HTERT RPE-1 (cell line): ENCODE results near the gene SHISAL1.

Source experiments
- in situ Hi-C: fragments of 300-500 bp; cut with MboI; formaldehyde crosslinking; loops from 4 replicates; pipeline ENCODE4 v1.14.3; 2020; ENCODE audit warnings: low sequenced_read_pairs

Gene SHISAL1

DNA sequence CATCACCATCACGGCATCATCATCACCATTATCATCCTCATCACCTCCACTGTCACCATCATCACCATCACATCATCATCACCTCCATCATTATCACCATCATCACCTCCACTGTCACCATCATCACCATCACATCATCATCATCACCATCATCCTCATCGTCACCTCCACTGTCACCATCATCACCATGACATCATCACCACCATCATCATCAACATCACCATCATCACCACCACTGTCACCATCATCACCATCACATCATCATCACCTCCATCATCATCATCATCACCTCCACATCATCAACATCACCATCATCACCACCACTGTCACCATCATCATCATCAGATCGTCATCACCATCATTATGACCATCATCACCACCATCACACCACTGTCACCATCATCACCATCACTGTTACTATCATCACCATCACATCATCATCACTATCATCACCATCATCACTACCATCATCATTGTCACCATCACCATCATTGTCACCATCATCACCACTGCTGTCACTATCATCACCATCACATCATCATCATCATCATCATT, 99.2 kb downstream of the SHISAL1 start:
- in situ Hi-C loops: no loop called here

DNA sequence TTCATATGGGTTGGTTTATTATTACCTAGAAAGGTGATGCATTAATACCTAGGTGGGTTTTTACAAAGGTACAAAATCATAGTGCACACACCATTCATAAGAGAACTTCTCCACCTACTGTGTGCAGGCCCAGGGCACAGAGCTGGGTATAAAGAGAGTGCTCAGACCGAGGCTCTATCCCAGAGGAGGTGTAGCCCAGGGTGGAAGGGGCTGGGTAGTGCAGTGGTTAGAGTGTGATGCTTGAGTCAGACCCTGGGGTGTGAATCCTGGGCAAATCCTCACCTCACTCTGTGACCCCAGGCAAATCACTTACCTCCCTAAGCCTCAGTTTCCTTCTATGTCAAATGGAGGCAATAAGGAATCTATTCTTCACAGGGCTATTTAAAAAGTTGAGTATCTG, 99.8 kb downstream of the SHISAL1 start:
- in situ Hi-C loops: no loop called here

DNA sequence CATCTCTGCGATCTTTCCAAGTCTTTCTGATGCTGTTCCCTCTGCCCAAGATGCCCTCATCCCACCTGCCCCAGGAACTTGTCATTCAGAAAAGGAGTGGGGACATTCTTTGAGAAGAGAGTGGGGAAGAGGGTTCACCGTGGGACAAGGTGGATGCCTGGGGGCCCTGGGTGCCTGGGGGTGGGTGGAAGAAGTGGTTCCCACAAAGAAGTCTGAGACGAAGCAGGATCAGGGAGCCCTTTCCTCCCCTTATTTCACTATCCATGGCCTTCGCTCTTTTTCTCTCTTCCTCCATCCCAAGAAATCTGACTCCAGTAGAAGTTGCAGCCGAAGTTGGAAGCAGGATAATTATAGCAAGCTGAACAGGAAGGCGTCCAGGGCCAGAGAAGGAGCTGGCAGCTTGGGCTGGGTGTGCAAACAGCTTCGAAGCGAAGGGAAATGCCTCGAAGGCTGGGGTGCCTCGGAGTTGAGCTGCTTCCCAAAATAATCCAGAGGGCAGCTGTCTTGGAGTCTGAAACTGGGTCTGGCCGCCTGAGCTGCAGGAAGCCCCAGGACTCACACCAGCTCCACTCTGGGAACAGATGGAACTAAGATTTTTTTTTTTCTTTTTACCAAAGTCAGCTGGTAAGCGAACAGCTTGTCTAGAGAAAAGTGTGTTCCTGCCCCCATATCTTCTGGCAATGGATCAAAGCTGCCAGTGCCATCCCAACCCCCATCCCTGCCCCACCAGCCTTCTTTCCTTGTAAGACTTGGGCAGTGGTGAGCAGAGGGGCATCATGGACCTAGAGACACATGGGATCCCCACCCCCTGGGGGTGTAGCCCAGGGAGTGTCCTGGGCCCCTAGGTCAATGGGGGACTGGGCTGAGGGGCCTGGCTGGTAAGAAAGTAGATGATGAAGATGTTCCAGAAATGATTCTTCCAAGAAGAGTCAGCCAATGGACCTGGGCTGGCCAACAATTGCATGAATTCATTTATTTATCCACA, 100.5 kb downstream of the SHISAL1 start:
- in situ Hi-C loops: no loop called here

DNA sequence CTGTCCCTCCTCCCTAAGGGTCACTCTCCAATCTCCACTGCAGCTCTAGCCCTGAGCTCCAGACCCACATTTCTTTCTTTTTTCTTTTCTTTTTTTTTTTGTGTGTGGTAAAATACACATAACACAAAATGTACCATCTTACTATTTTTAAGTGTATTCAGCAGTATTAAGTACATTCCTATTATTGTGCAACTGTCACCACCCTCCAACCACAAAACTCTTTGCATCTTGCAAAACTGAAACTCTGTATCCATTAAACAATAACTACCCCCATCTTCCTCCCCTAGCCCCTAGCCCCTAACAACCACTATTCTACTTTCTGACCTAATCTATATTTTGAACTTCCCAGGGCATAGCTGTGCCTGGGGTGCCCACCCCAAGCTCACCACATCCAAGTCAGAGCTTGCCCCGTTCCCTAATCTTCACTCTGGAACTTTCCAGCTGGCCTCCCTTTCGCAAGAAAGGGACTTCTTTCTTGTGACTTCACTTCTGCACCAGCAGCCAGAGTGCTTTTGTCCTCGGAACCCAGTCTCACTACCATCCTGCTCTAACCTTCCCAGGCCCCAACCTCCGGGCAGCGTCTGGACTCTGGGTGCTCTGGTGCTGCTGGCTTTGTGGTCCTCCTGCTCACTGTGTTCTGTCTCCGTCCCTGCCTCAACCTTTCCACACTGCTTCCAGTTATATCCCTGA, 101.3 kb downstream of the SHISAL1 start:
- in situ Hi-C loops: no loop called here

DNA sequence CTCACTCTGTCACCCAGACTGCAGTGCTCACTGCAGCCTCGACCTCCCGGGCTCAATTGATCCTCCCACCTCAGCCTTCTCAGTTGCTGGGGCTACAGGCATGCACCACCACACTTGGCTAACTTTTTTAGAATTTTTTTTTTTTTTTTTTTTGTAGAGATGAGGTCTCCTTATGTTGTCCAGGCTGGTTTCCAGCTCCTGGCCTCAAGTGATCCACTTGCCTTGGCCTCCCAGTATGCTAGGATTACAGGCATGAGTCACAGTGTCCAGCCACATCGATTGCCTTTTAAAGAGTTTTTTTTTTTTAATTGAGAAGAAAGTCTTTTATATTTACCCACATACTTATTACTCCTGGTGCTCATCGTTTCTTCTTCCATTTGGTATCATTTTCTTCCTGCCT, 102.0 kb downstream of the SHISAL1 start:
- in situ Hi-C loops: no loop called here

DNA sequence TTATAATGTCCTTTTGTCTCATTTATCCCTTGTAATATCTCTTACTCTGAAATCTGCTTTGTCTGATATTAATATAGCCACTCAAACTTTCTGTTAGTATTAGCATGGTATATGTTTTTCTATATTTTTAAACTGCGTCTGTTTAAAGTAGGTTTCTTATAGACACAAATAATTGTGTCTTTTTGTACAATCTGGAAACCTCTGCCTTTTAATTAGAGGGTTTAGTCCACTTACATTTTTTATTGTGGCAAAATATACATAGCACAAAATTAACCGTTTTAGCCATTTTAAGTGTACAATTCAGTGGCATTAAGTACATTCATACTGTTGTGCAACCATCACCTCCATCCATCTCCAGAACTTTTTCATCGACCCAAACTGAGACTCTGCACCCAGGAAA, 103.4 kb downstream of the SHISAL1 start:
- in situ Hi-C loops: no loop called here

DNA sequence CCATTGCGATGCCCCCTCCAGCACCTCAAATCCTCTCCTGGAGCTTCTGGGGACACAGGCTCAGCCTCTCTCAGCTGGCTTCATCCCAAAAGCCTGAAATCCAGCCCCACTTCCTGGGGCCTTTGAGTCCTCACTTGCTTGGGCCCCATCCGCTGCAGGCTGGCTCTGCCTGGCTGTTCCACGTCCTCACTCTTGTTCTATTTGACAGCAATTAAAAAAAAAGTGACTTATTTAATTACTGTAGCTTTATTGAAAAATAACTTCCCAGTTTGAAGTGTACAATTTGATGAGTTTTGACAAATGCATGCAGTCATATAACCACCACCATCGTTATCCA, 104.8 kb downstream of the SHISAL1 start:
- in situ Hi-C loops: no loop called here

DNA sequence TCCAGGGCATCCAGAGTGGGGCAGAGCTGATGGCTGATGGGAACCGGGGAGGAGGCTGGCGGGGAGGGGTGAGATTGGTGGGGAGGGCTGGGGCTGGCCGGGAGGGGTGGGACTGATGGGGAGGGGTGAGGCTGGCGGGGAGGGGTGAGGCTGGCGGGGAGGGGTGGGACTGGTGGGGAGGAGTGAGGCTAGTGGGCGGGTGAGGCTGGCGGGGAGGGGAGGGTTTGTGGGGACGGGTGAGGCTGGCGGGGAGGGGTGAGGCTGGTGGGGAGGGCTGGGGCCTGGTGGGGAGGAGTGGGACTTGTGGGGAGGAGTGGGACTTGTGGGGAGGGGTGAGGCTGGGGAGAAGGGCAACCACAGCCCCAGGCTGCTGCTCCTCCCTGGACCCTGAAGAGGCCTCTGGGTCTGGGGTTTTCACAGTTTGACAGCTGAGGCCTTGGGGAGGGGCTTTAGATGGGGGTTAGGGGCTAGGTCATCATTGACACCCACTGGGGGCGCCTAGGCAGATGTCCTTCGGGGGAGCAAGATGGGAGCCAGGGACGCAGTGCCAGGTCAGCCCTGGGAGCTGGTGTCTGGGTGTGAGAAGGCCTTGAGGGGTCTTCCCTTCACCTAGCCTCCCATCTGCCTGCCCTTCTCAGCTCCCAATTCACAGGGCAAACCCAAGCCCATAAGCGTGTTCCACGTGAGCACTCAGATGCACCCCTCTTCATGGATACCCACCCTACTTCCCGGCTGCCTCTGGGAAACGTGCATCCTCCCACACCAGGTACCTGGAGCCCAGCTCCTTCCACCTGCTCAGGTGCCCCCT, 105.4 kb downstream of the SHISAL1 start:
- in situ Hi-C loops: no loop called here

DNA sequence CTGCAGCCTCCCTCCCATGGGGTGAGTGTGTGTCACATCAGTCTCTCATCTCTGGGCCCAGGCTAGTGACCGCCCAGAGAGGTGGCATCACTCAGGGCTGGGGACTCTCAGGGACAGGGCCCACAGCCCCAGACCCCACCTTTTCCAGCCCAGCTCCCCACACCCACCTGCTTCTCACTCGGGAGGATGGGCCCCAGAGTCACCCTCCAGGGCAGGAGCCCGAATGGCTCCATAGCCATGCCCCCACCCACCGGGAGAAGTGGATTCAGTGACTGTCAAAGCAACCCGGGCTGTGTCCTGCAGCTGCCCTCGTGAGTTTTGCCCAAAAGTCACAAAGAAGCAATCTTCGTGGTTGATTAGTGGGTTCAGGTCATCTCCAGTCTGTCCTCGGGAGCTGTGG, 106.1 kb downstream of the SHISAL1 start:
- in situ Hi-C loops: no loop called here

DNA sequence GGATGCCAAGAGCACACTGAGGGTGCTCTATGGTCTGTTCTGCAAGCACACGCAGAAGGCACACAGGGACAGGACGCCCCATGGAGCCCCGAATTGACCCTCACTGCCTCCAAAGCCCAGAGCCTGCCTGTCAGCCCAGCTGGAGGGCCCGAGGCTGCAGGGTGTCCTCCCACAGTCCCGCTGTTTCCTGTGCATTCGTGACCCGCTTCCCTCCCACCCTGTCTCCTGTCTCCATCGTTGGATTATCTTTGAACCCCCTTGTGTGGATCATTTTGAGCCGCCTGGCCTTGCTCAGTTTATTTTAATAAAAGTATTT, 106.5 kb downstream of the SHISAL1 start:
- in situ Hi-C loops: no loop called here

DNA sequence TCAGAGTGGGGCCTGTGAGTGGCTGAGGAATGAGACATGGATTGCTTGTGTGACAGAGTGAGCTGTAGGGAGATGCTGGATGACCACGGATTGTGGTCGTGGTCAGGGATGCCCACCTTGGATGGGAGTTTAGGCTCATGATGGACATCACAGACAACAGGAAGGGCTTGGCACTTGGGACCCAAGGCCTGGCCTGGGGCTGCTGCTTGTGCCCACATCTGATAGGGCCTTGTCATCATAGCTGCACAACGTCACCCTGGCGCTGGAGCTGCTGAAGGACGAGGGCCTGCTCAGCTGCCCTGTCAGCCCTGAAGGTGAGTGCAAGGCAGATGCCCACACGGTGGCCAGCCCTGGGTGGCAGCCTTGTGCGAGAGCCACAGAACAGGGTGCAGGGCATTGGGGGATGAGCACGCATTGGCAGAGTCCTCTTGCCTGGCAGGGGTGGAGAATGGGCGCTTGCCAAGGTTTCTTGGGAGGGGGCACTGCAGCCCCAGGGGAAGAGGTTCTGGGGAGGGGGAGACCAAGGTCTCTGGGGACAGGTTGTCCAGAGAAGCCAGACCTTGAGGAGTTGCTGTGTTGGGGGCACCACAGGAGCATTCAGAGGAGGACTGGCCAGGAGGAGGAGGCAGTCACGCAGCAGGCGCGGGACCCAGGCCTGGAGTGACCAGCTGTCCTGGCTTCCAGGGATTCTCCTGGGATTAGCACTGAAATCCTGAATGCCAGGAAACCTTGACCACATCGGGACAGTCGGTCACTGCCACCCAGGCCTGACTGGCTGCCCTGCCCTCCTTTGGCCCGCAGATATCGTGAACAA, 107.0 kb downstream of the SHISAL1 start:
- in situ Hi-C loops: no loop called here

DNA sequence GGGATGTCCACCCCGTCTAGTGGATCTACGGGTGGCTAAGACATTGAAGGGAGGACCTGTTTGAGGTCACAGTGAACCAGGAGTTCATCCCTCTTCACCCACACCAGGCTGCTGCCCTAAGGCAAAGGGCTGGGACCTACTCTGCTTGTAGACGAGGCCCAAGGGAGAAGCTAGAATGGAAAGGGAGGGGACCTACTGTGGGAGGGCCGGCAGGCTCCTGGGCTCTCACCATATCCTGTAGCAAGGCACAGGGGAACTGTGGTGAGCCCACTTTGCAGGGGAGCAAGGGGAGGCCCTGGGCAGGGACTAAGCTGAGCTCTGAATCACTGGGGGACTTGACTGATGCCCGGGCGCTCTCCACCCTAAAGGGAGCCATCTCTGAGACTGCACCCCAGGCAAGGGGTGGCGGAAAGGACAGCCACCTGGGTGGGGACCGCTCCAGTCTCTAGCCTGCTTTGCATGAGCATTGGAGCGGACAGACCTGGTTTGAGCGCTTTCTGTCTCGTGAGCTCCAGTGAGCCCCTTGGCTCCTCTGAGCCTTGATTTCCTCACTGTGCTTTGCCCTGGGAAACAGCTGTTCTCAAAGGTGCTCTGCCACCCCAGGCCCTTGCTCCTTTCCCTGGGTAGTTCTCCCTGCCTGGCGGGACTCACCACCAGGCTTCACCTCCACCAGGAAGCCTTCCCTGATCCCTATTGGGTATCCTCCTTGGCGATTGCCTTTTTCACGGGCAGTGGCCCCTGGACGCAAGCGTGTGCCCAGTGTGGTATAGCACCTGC, 107.8 kb downstream of the SHISAL1 start:
- in situ Hi-C loops: no loop called here

DNA sequence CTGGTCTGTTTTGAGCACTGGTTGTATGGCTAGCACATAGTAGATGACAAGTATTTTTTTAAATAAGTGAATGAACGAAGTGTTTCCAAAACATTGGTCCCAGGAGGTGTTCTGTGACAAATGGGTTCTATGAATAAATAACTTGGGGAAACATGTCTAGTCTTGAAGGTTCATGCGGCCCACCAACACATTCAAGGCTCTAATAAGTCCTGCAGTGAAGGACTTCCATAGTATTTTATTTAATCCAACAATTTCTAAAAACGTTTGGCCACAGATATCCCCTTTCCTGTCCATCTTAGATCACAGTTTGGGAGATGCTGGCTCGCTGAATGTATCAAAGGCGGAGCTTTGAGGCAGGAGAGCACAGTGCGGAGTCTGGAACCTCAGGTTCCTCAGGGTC, 109.5 kb downstream of the SHISAL1 start:
- in situ Hi-C loops: no loop called here

DNA sequence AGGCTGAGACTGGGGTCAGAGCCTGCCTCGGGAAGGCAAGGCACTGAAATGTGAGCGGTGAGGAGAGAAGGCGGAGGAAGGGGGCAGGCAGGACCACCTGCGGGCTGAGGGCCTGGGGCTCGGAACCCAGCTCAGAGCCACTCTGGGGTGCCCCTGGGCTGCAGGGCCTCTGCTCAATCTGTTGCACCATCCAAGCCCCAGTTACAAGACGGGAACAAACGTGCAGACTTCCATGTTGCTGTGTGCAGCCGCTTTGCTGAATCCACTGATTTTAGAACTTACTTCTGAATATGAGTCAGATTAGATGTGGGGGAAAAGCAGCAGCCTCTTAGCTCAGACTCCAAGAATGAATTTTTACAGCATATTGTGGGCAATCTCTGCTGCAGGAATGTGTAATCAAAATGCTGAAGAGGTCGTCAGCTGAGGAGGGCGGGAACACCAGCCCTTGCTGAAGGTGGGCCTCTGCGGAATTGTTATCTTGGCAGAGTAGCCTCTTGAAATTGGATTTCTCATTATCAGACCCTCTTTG, 110.4 kb downstream of the SHISAL1 start:
- in situ Hi-C loops: no loop called here

DNA sequence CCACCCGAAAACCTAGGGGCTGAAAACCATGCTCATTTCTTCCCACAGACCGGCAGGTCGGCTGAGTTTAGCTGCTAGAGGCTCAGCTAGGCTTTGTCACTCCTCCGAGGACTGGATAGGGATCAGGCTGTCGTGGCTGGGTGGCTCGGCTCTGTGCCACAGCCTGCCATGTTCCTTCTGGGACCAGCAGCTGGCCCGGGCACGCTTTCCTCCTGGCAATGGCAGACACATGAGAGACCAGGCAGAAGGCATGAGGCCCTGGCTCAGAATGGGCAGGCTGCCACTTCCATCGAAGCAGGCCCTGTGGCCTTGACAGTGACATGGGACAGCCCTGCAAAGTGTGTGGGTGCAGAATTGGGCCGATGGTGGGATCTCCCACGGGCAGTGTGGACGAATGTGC, 111.1 kb downstream of the SHISAL1 start:
- in situ Hi-C loops: no loop called here

DNA sequence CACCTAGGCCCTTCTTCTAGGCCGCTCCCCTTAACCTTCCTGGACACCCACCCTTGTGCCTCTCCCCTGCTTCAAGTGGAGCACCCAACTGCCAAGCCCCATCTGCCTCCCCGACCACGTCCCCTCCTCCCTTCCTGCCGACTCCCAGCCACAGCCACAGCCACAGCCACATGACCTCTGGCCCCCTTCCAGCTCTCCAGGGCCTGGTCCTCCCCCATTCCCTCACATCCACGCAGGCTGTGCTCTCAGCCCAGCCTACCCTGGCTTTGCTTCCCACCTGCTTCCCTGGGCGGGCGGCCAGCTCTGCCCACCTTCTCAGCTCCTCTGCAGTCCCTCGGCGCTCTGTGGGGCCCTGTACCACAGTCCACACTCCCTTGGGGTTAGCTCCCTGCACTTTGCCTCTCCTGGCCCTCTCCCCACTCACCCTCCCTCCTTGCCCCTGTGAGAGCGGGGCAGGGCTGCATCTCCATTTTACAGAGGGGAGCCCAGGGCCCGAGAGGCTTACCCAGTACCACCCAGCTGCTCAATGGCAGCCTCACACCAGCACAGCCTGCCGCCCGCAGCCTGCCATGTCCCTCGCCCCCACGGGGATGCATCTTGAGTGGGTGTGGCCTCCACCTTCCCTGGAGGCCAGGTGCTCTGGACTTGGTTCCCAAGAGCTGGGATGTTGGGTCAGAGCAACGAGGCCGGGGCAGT, 111.7 kb downstream of the SHISAL1 start:
- in situ Hi-C loops: no loop called here

DNA sequence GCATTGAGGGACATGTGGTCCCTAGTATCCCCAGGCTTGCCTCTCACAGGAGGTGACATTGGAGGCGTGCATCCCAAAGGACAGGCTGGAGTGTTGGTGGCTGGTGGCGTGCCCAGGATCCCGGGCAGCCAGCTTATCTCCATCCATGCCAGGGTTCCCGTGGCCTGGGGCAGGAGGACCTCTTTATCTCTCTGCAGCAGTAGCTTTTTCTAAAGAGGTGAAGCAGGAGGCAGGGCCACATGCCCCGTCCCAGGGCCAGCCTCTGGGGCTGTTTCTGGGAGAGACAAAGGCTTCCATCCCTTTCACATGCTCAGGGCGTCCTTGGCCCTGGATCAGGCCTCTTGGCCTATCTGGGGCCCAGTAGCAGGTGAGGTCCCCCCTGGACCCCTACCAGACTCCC, 112.3 kb downstream of the SHISAL1 start:
- in situ Hi-C loops: no loop called here

DNA sequence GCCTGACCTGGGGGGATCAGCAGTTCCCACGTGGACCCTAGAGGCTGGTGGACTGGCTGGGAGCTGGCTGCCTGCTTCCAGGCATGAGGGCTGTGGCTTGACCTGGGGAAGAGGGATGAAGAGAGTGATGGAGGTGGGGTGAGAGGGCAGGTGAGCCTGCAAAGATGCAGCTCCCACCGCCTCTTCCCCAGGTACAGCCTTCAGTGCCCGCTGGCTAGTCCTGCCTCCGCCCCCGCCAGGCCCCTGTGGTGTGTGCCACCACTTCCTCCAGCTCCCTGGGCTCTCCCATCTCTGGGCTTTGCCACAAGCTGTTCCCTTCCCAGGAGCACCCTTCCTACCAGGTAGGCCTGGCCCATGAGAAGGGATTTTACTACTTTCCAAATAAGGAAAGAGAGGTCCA, 112.9 kb downstream of the SHISAL1 start:
- in situ Hi-C loops: no loop called here

DNA sequence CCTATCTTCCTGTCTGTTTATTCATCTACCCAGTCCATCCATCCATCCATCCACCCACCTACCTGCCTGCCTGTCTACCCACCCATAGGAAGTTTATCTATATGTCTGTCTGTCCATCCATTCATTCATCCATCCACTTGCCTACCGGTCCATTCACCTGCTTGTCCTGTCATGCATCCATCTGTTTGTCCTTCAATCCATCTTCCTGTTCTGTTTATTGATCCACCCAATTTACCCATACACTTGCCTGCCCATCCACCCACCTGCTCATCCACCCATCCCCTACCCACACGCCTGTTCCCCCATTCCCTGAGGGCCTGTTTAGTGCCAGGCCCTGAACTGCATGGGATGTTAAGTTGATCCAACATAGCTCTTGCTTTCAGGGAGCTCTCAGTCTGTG, 113.6 kb downstream of the SHISAL1 start:
- in situ Hi-C loops: no loop called here
